ENCODE data around the gene KCTD3.

DNA sequence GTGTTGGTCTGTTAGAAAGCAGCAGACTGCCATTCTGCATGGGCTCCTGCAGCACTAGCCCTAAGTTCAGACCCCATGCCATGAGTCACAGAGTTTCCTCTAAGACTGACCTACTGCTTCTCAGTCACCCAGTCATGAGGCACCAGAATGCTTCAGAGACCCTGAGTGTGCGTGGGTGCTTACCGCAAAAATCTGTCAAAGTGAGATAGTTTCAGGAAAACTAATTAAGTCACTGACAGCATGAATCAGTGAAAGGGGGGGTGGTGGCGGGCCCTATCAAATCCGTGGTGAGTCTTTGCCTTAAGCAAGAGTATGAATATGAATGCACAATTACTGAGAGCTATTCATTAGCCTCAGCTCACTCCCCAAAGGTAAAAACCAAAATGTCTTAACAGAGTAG is 98.1 kb downstream of the KCTD3 start:
- TF ChIP-seq CTCF (IDR thresholded peaks at IDR 0.05; ENCODE audit: insufficient read depth, low read depth, low read length) = no peak
- no peak for TF ChIP-seq EZH2 (IDR thresholded peaks at IDR 0.05; ENCODE audit: insufficient read depth, low read length)
